Measurements from ENCODE around the gene MYO5B. TPM values are rescaled to one million over a fixed set of nuclear protein-coding genes. Genes with fewer than 3 reads are reported as not detected.

MYO5B gene
- total and polyA plus RNA-seq, 9 of the 15 experiments (the other 6 are each of a cell fraction or from before 2014, with no cell fraction given), result 0.07 to 0.42 (median 0.28) TPM

GRCh38 chr18:50209311-50209710, 14.4 kb upstream of the MYO5B start:
- H3K36me3 ChIP-seq (ENCODE audit: control insufficient read depth, insufficient read depth, low read length), result no peaks in the 10 kb centered on the region
- H3K27ac ChIP-seq (ENCODE audit: extremely low read depth, low read depth, low read length), result no peak overlapping the region
- no TSS peak for BruUV-seq (replicated peaks)
- no peak overlapping the region for H3K4me2 ChIP-seq (ENCODE audit: insufficient read depth, low read length)
- no peak overlapping the region for H3K4me3 ChIP-seq
- H2AFZ ChIP-seq (ENCODE audit: low read depth, low read length), result no peak overlapping the region
- CTCF ChIA-PET (ENCODE audit: low intra/inter-chr PET ratio), result no interaction called here
- in situ Hi-C loops (cut with MboI) (loop anchor here (10.0 kb wide), 2 partner anchors 145 to 225 kb away; no protein-coding TSS in a partner anchor), intact Hi-C loops (cut with micrococcal nuclease) (loop anchor here (10.0 kb wide), 2 partner anchors 265 to 345 kb away; no protein-coding TSS in a partner anchor)
- no peaks in the 10 kb centered on the region for H3K9me1 ChIP-seq (ENCODE audit: control insufficient read depth, insufficient read depth, low read length)
- no peak for DNase-seq (ENCODE audit: extremely low read depth in 1 of 4, low spot score in 3 of 4)
- H3K79me2 ChIP-seq (ENCODE audit: control insufficient read depth, insufficient read depth, low read length), result no peaks in the 10 kb centered on the region
- no peak for ATAC-seq
- TF ChIP-seq STAT5A (IDR thresholded peaks at IDR 0.05; ENCODE audit: borderline replicate concordance, low read length), result no peak
- TF ChIP-seq, protein P1, sequence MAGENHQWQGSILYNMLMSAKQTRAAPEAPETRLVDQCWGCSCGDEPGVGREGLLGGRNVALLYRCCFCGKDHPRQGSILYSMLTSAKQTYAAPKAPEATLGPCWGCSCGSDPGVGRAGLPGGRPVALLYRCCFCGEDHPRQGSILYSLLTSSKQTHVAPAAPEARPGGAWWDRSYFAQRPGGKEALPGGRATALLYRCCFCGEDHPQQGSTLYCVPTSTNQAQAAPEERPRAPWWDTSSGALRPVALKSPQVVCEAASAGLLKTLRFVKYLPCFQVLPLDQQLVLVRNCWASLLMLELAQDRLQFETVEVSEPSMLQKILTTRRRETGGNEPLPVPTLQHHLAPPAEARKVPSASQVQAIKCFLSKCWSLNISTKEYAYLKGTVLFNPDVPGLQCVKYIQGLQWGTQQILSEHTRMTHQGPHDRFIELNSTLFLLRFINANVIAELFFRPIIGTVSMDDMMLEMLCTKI (IDR thresholded peaks at IDR 0.05; ENCODE audit: partially characterized antibody), result no peak
- no peaks in the 10 kb centered on the region for H3K9me3 ChIP-seq (replicated peaks; ENCODE audit: control insufficient read depth, insufficient read depth, low read depth, low read length)
- FAIRE-seq, result no peak
- H3K9ac ChIP-seq (ENCODE audit: insufficient read depth in 1 of 2, low read depth in 2 of 2, low read length in 2 of 2), result no peak overlapping the region
- WGBS (ENCODE audit: insufficient coverage, low coverage, missing lambda C conversion rate), result 2% methylated on average over 4 of the region's 4 CpGs
- H3K4me1 ChIP-seq (replicated peaks in 1 of 2; ENCODE audit: control insufficient read depth in 2 of 2, insufficient read depth in 2 of 2, low read length in 2 of 2), result no peaks in the 10 kb centered on the region; a peak in 1 of 5 replicates
- peaks cover 7 to 14% of the 10 kb centered on the region in 2 experiments; a peak in 3 of 5 replicates for H3K27me3 ChIP-seq (ENCODE audit: control insufficient read depth in 2 of 2, insufficient read depth in 2 of 2, low read length in 2 of 2)
- no peaks in the 10 kb centered on the region for H4K20me1 ChIP-seq (replicated peaks; ENCODE audit: control insufficient read depth, insufficient read depth, low read length)
- POLR2A ChIA-PET, result no interaction called here

GRCh38 chr18:50207722-50208121, 12.8 kb upstream of the MYO5B start:
- no peaks in the 10 kb centered on the region for H3K36me3 ChIP-seq (ENCODE audit: control insufficient read depth, insufficient read depth, low read length)
- no peak overlapping the region for H2AFZ ChIP-seq (ENCODE audit: low read depth, low read length)
- ChIA-PET POLR2A (interaction anchor here (0.6 kb wide), 1 partner anchor 480 kb away, joined by 5 read pairs; no protein-coding TSS in a partner anchor), CTCF (ENCODE audit: low intra/inter-chr PET ratio) (no interaction called here)
- DNase-seq (ENCODE audit: extremely low read depth in 1 of 4, low spot score in 3 of 4) (no peak), FAIRE-seq (no peak), ATAC-seq (no peak)
- intact Hi-C loops (cut with micrococcal nuclease) (loop anchor here (10.0 kb wide), 2 partner anchors 263 to 343 kb away; no protein-coding TSS in a partner anchor), in situ Hi-C loops (cut with MboI) (loop anchor here (10.0 kb wide), 2 partner anchors 147 to 227 kb away; no protein-coding TSS in a partner anchor)
- TF ChIP-seq CBX3 (IDR thresholded peaks at IDR 0.05; ENCODE audit: borderline replicate concordance in 1 of 2, low read length in 2 of 2) (no peak), MCM2 (IDR thresholded peaks at IDR 0.05; ENCODE audit: low read depth) (no peak), MXI1 (IDR thresholded peaks at IDR 0.05; ENCODE audit: low read depth, low read length) (no peak), SRF (CRISPR knock-in tag; IDR thresholded peaks at IDR 0.05) (no peak), ZNF764 (CRISPR knock-in tag; IDR thresholded peaks at IDR 0.05; ENCODE audit: low read depth) (no peak), TAL1 (IDR thresholded peaks at IDR 0.05) (no peak)
- TF ChIP-seq, protein P2, sequence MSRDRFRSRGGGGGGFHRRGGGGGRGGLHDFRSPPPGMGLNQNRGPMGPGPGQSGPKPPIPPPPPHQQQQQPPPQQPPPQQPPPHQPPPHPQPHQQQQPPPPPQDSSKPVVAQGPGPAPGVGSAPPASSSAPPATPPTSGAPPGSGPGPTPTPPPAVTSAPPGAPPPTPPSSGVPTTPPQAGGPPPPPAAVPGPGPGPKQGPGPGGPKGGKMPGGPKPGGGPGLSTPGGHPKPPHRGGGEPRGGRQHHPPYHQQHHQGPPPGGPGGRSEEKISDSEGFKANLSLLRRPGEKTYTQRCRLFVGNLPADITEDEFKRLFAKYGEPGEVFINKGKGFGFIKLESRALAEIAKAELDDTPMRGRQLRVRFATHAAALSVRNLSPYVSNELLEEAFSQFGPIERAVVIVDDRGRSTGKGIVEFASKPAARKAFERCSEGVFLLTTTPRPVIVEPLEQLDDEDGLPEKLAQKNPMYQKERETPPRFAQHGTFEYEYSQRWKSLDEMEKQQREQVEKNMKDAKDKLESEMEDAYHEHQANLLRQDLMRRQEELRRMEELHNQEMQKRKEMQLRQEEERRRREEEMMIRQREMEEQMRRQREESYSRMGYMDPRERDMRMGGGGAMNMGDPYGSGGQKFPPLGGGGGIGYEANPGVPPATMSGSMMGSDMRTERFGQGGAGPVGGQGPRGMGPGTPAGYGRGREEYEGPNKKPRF (IDR thresholded peaks at IDR 0.05; ENCODE audit: low read depth, low read length), result no peak
- 9% methylated on average over 1 of the region's 1 CpG for WGBS (ENCODE audit: insufficient coverage, low coverage, missing lambda C conversion rate)
- H3K27me3 ChIP-seq (ENCODE audit: control insufficient read depth in 2 of 2, insufficient read depth in 2 of 2, low read length in 2 of 2), result peaks cover 7 to 19% of the 10 kb centered on the region in 2 experiments; a peak in 3 of 5 replicates
- no peaks in the 10 kb centered on the region; a peak in 1 of 5 replicates for H3K4me1 ChIP-seq (replicated peaks in 1 of 2; ENCODE audit: control insufficient read depth in 2 of 2, insufficient read depth in 2 of 2, low read length in 2 of 2)
- H3K9me1 ChIP-seq (ENCODE audit: control insufficient read depth, insufficient read depth, low read length), result no peaks in the 10 kb centered on the region
- H3K9me3 ChIP-seq (replicated peaks; ENCODE audit: control insufficient read depth, insufficient read depth, low read depth, low read length), result no peaks in the 10 kb centered on the region
- BruUV-seq (replicated peaks), result no TSS peak
- H3K27ac ChIP-seq (ENCODE audit: extremely low read depth, low read depth, low read length), result no peak overlapping the region
- no peak overlapping the region for H3K9ac ChIP-seq (ENCODE audit: insufficient read depth in 1 of 2, low read depth in 2 of 2, low read length in 2 of 2)
- H4K20me1 ChIP-seq (replicated peaks; ENCODE audit: control insufficient read depth, insufficient read depth, low read length), result no peaks in the 10 kb centered on the region
- no peak overlapping the region for H3K4me3 ChIP-seq
- H3K4me2 ChIP-seq (ENCODE audit: insufficient read depth, low read length), result no peak overlapping the region
- H3K79me2 ChIP-seq (ENCODE audit: control insufficient read depth, insufficient read depth, low read length), result no peaks in the 10 kb centered on the region
